HG03103 (cell line): ENCODE data around the gene RREB1.

Experiments
- ATAC-seq: cut with Tn5 transposase; IDR thresholded peaks from one replicate; pipeline ENCODE4 v1.9.1; 2021; ENCODE audit warnings: low read depth; ENCODE audit not compliant: unreplicated experiment

Gene RREB1

GRCh38 chr6:7121700-7122241 lies 14.0 kb downstream of the RREB1 start:
- ATAC-seq = no peak

- no peak for ATAC-seq
Measured at GRCh38 chr6:7122684-7123083, 14.9 kb downstream of the RREB1 start.

GRCh38 chr6:7124114-7124513 lies 16.4 kb downstream of the RREB1 start:
- ATAC-seq = no peak

- no peak for ATAC-seq
Measured at GRCh38 chr6:7124636-7125035, 16.9 kb downstream of the RREB1 start.

- no peak for ATAC-seq
Measured at GRCh38 chr6:7125290-7125689, 17.5 kb downstream of the RREB1 start.

GRCh38 chr6:7126754-7127153 lies 19.0 kb downstream of the RREB1 start:
- ATAC-seq = no peak

GRCh38 chr6:7127680-7128079 lies 19.9 kb downstream of the RREB1 start:
- ATAC-seq = no peak

- ATAC-seq = no peak
Measured at GRCh38 chr6:7129360-7129759, 21.6 kb downstream of the RREB1 start.

- no peak for ATAC-seq
Measured at GRCh38 chr6:7129784-7130569, 22.2 kb downstream of the RREB1 start.

- ATAC-seq = no peak
Measured at GRCh38 chr6:7131390-7131789, 23.6 kb downstream of the RREB1 start.

- ATAC-seq = no peak
Measured at GRCh38 chr6:7132398-7133035, 24.8 kb downstream of the RREB1 start.

GRCh38 chr6:7134999-7135745 lies 27.4 kb downstream of the RREB1 start:
- ATAC-seq = no peak

- no peak for ATAC-seq
Measured at GRCh38 chr6:7135755-7136154, 28.0 kb downstream of the RREB1 start.

- ATAC-seq = peak; percentile 43
Measured at GRCh38 chr6:7136859-7137334, 29.1 kb downstream of the RREB1 start.

- peak; percentile 44 for ATAC-seq
Measured at GRCh38 chr6:7137335-7138045, 29.7 kb downstream of the RREB1 start.

GRCh38 chr6:7138046-7138531 lies 30.3 kb downstream of the RREB1 start:
- ATAC-seq = no peak

- ATAC-seq = no peak
Measured at GRCh38 chr6:7138921-7139358, 31.2 kb downstream of the RREB1 start.

- no peak for ATAC-seq
Measured at GRCh38 chr6:7139835-7140470, 32.2 kb downstream of the RREB1 start.

- peak; percentile 44 for ATAC-seq
Measured at GRCh38 chr6:7140631-7141378, 33.0 kb downstream of the RREB1 start.
